H1 (cell line): ENCODE data around the gene RPTOR.

Experiments used
- BACH1 ChIP-seq: IDR thresholded peaks from 2 replicates; pipeline ENCODE4 v1.6.1; 2012; ENCODE audit warnings: low read length, improper control_type of control experiment
- CREB1 ChIP-seq: IDR thresholded peaks from 2 replicates; pipeline ENCODE4 v1.6.1; 2012; ENCODE audit warnings: inconsistent platforms
- JUND ChIP-seq: IDR thresholded peaks from 2 replicates; pipeline ENCODE4 v1.6.1; 2011; ENCODE audit warnings: mild to moderate bottlenecking, improper control_type of control experiment, low read length
- POLR2A ChIP-seq, 2 experiments: IDR thresholded peaks; 1 replicate in 1 of 2; 2 replicates in 1 of 2; pipeline ENCODE4 v1.6.1; 2011; ENCODE audit warnings: low read depth in 2 of 2, low read length in 2 of 2, mild to moderate bottlenecking in 2 of 2; ENCODE audit errors: control extremely low read depth in 1 of 2
- POLR2AphosphoS5 ChIP-seq: IDR thresholded peaks from 2 replicates; pipeline ENCODE4 v1.6.1; 2011; ENCODE audit warnings: low read depth, low read length
- TF ChIP-seq, protein P1 (sequence below), 3 experiments: IDR thresholded peaks; 1 replicate in 2 of 3; 2 replicates in 1 of 3; pipeline versions ENCODE4 v1.5.1 to v1.6.1; 2011; ENCODE audit warnings: low read length in 3 of 3, mild to moderate bottlenecking in 3 of 3, inconsistent platforms in 2 of 3, low read depth in 1 of 3, moderate library complexity in 1 of 3; ENCODE audit not compliant: insufficient read depth in 1 of 3; ENCODE audit errors: control extremely low read depth in 1 of 3

- TF ChIP-seq BACH1 (no peak), POLR2A (IDR thresholded peaks at IDR 0.05; ENCODE audit: control extremely low read depth in 1 of 2, low read depth in 2 of 2, low read length in 2 of 2) (no peak), JUND (no peak), CREB1 (no peak), POLR2AphosphoS5 (no peak)
- TF ChIP-seq, protein P1, sequence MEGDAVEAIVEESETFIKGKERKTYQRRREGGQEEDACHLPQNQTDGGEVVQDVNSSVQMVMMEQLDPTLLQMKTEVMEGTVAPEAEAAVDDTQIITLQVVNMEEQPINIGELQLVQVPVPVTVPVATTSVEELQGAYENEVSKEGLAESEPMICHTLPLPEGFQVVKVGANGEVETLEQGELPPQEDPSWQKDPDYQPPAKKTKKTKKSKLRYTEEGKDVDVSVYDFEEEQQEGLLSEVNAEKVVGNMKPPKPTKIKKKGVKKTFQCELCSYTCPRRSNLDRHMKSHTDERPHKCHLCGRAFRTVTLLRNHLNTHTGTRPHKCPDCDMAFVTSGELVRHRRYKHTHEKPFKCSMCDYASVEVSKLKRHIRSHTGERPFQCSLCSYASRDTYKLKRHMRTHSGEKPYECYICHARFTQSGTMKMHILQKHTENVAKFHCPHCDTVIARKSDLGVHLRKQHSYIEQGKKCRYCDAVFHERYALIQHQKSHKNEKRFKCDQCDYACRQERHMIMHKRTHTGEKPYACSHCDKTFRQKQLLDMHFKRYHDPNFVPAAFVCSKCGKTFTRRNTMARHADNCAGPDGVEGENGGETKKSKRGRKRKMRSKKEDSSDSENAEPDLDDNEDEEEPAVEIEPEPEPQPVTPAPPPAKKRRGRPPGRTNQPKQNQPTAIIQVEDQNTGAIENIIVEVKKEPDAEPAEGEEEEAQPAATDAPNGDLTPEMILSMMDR (IDR thresholded peaks at IDR 0.05; ENCODE audit: control extremely low read depth in 1 of 3, insufficient read depth in 1 of 3, low read depth in 1 of 3, low read length in 3 of 3) = no peak
Measured at GRCh38 chr17:80762076-80762475, 217.4 kb downstream of the RPTOR start.
